Jurkat, Clone E6-1 (cell line): ENCODE results near the gene PPP2R2C.

ENCODE experiments used
- DNase-seq: peaks from one replicate; pipeline ENCODE4 v3.0.0-alpha.2; 2011; ENCODE audit warnings: low read depth, low spot score
- H3K4me3 ChIP-seq: 2 replicates; pipeline ENCODE4 v1.5.1; 2011; ENCODE audit warnings: mild to moderate bottlenecking, low read length, control low read depth, moderate library complexity

PPP2R2C gene

GRCh38 chr4:6416518-6417286, 55.7 kb downstream of the PPP2R2C start:
- no peak overlapping the region for H3K4me3 ChIP-seq
- DNase-seq = no peak

GRCh38 chr4:6415031-6415705, 57.2 kb downstream of the PPP2R2C start:
- DNase-seq = no peak
- H3K4me3 ChIP-seq = no peak overlapping the region

- no peak overlapping the region for H3K4me3 ChIP-seq
- DNase-seq = no peak
Measured at GRCh38 chr4:6414578-6414977, 57.8 kb downstream of the PPP2R2C start.

- H3K4me3 ChIP-seq = no peak overlapping the region
- DNase-seq = no peak
Measured at GRCh38 chr4:6410664-6411063, 61.8 kb downstream of the PPP2R2C start.

GRCh38 chr4:6410068-6410467, 62.3 kb downstream of the PPP2R2C start:
- DNase-seq = no peak
- no peak overlapping the region for H3K4me3 ChIP-seq

- no peak for DNase-seq
- no peak overlapping the region for H3K4me3 ChIP-seq
Measured at GRCh38 chr4:6409381-6409780, 63.0 kb downstream of the PPP2R2C start.

GRCh38 chr4:6408263-6408662, 64.2 kb downstream of the PPP2R2C start:
- peak; percentile 24 for DNase-seq
- no peak overlapping the region for H3K4me3 ChIP-seq

- no peak for DNase-seq
- H3K4me3 ChIP-seq = no peak overlapping the region
Measured at GRCh38 chr4:6405397-6405706, 67.1 kb downstream of the PPP2R2C start.

GRCh38 chr4:6404611-6405396, 67.6 kb downstream of the PPP2R2C start:
- H3K4me3 ChIP-seq = no peak overlapping the region
- DNase-seq = no peak

GRCh38 chr4:6403400-6403685, 69.1 kb downstream of the PPP2R2C start:
- DNase-seq = no peak
- no peak overlapping the region for H3K4me3 ChIP-seq

- DNase-seq = no peak
Measured at GRCh38 chr4:6402566-6403399, 69.6 kb downstream of the PPP2R2C start.

GRCh38 chr4:6401797-6402196, 70.6 kb downstream of the PPP2R2C start:
- no peak for DNase-seq
- H3K4me3 ChIP-seq = no peak overlapping the region

More at GRCh38 chr4:6402566-6403399, 69.6 kb downstream of the PPP2R2C start:
- no peak overlapping the region for H3K4me3 ChIP-seq

- no peak for DNase-seq
- H3K4me3 ChIP-seq = no peak overlapping the region
Measured at GRCh38 chr4:6396696-6397236, 75.6 kb downstream of the PPP2R2C start.

- no peak overlapping the region for H3K4me3 ChIP-seq
- DNase-seq = peak; percentile 3
Measured at GRCh38 chr4:6395466-6396228, 76.8 kb downstream of the PPP2R2C start.

GRCh38 chr4:6394671-6395081, 77.7 kb downstream of the PPP2R2C start:
- no peak overlapping the region for H3K4me3 ChIP-seq
- DNase-seq = no peak

- H3K4me3 ChIP-seq = no peak overlapping the region
- DNase-seq = no peak
Measured at GRCh38 chr4:6393544-6394475, 78.6 kb downstream of the PPP2R2C start.

- no peak overlapping the region for H3K4me3 ChIP-seq
- DNase-seq = no peak
Measured at GRCh38 chr4:6393066-6393465, 79.3 kb downstream of the PPP2R2C start.

- no peak for DNase-seq
- H3K4me3 ChIP-seq = no peak overlapping the region
Measured at GRCh38 chr4:6392407-6392806, 80.0 kb downstream of the PPP2R2C start.
